A549 treated with DMSO at 1 μM for 4 hours (cell line): Measurements from ENCODE around the gene TUBGCP6. TPM values are rescaled to one million over a fixed set of nuclear protein-coding genes. Genes with fewer than 3 reads are reported as not detected.

ENCODE experiments used
- total RNA-seq: library from RNA; stranded (reverse); fragments of 200-300 nt; extraction: Qiagen RNA extraction; gene quantifications from 5 replicates; pipeline ENCODE4 v1.2.3, GENCODE V29; 2022; ENCODE audit warnings: low read depth

TUBGCP6 gene, protein sequence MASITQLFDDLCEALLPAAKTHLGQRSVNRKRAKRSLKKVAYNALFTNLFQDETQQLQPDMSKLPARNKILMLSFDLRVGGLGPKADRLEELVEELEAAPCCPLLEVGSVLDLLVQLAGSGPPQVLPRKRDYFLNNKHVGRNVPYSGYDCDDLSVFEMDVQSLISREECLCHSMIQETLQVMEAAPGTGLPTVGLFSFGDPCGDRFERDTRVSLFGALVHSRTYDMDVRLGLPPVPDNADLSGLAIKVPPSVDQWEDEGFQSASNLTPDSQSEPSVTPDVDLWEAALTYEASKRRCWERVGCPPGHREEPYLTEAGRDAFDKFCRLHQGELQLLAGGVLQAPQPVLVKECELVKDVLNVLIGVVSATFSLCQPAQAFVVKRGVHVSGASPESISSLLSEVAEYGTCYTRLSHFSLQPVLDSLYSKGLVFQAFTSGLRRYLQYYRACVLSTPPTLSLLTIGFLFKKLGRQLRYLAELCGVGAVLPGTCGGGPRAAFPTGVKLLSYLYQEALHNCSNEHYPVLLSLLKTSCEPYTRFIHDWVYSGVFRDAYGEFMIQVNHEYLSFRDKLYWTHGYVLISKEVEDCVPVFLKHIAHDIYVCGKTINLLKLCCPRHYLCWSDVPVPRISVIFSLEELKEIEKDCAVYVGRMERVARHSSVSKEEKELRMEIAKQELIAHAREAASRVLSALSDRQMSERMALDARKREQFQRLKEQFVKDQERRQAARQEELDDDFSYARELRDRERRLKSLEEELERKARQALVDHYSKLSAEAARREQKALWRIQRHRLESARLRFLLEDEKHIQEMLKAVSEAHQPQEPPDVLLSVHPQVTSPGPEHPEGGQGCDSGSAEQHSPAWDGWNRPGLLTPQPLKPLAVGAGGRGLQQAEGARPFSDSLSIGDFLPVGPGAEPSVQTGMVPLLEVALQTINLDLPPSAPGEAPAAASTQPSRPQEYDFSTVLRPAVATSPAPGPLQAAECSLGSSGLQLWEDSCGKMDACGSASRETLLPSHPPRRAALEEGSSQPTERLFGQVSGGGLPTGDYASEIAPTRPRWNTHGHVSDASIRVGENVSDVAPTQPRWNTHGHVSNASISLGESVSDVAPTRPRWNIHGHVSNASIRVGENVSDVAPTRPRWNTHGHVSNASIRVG (N-terminal part only)
- 5.8 to 11.4 TPM (median 11.1 TPM) in 5 replicates for total RNA-seq

GRCh38 chr22:50244420-50245213 lies at the start of gene TUBGCP6:
TUBGCP6 (minus strand) TSS chr22:50245023; CDS start chr22:50244459, 564 bp downstream.

GRCh38 chr22:50269970-50270665 lies 25.3 kb upstream of the TUBGCP6 start, which contains the start of gene MAPK11:
MAPK11 (minus strand) TSS chr22:50270380; CDS start chr22:50270292, 88 bp downstream.

GRCh38 chr22:50261615-50262459 lies 17.0 kb upstream of the TUBGCP6 start, which contains the start of gene MAPK12:
MAPK12 (minus strand) TSS chr22:50261683; CDS start chr22:50261509, 174 bp downstream.

DNA sequence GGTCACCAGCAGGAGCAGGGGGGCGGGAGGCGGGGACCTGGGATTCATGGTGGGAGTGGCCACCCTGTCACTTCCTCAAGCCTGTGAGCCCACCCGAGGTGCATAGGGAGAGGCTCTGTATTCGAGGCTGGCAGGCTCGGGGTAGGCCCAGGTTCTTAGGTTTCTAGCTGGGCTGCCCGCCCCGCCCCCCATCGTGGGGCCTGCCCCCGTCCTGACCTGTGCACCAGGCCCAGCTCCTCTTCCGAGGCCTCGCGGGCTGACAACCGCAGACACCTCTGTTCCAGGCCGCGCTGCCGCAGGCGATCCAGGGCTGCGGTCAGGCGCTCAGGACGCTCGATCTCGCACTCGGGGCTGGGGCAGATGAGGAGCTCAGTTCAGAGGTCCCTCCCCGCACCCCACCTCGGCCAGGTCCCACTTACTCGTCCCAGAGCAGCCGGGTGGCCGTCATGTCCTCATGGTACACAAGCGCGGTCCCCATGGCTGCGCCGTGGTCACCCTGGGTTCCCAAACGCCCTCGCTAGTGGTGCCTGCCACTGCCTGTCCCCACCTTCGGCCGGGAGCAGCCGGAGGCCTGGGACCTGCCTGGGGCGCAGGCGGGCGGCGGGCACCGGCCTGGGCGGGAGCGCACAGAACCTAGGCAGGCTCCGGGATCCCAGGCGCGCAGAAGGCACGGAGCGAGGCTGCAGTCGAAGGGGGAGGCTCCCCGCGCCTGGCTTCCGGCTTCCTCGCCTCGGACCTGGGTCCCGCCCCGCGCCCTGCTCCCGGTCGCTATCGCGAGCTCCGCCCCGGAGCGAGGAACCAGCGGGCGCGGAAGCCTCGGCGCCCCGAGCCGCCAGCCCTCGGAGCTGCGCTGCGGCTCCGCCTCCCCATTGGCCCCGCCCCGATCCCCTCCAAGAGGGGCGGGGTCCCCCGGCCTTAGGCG lies 6.0 kb upstream of the TUBGCP6 start, which contains the start of gene HDAC10:
HDAC10 (minus strand) TSS at position 711 of the 922 bp plus-strand sequence; CDS start at position 478, 233 bp downstream.

DNA sequence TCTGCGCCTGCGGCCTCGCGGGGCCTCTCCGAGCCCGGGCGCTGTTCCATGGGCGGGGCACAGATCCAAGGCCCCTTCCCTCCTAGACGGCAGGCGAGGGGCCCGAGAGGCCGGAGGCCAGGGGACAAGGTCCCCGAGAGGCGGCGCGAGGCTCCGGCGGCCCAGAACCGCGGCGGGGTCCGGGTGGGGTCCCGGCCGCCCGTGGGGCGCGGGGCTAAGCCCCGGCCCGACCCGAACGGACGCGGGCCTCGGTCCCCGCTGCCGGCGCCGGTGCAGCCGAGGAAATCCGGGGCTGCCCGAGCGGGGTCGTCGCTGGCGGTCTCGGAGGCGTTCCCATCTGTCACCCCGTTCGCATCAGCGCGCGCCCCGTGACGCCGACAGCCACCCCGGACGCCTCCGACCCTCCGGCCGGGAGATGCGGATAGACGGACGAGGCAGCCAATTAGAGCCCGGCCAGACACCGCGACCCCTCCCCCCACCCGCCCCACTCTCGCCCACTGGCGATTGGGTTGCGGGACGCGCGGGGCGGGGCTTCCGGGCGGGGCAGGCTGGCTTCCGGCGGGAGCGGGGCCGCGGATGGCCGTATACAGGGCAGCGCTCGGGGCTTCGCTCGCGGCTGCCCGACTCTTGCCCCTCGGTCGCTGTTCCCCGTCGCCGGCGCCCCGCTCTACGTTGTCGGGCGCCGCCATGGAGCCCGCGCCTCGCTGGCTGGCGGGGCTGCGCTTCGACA lies 44.2 kb downstream of the TUBGCP6 start, which contains the start of gene SELENOO:
SELENOO (plus strand) TSS at position 551 of the 730 bp plus-strand sequence; CDS start at position 577, 26 bp downstream.

GRCh38 chr22:50185375-50186087 lies 59.3 kb downstream of the TUBGCP6 start, which contains the start of gene TRABD:
TRABD (plus strand) TSS chr22:50185913; CDS start chr22:50193061, 7,148 bp downstream.

DNA sequence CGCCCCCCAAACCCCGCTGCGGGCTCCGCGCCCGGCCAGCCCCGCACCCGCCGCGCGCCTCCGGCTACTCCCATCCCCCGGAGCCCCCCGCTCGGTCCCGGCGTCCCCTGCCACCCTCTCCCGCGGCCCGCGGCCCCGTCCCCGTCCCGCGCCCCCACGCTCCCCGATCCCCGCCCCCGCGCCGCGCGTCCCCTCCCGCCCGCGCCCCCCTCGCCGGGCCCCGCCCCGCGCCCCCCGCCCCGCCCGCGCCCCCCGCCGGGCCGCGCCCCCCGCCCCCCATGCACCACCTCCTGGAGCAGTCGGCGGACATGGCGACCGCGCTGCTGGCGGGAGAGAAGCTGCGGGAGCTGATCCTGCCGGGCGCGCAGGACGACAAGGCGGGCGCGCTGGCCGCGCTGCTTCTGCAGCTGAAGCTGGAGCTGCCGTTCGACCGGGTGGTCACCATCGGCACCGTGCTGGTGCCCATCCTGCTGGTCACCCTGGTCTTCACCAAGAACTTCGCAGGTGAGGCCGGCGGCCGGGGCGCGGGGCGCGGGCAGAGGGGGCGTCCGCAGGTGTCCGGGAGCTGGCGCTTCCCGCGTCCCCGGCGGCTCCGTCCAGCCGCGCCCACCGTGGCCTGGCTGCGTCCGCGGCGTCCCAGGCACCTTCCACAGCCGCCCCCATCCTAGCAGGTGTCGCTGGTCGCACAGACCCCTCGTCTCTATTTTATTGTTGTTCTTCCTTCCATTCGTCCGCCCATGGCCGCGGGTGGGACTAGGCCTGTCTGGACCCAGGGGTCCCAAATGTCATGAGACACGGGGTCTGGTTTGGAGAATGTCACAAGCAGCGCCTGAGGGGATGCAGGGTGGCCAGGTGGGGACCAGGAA lies 74.1 kb downstream of the TUBGCP6 start, which contains the start of gene PANX2:
PANX2 (plus strand) TSS at position 279 of the 866 bp plus-strand sequence; CDS start at position 279, 0 bp downstream.

Other genes with a start within 250 kb of the TUBGCP6 start
- 0.03 to 0.04 TPM (median 0.03 TPM) in 3 of 5 replicates, not detected in the others for gene IL17REL, start 232.3 kb downstream of the TUBGCP6 start, total RNA-seq
- not detected in 5 replicates for gene TTLL8, start 186.7 kb downstream of the TUBGCP6 start, total RNA-seq
- 0.03 to 0.09 TPM (median 0.04 TPM) in 3 of 5 replicates, not detected in the others for gene MLC1, start 159.6 kb downstream of the TUBGCP6 start, total RNA-seq
- gene MOV10L1, start 155.0 kb downstream of the TUBGCP6 start, total RNA-seq: not detected in 5 replicates
- gene PANX2, start 74.3 kb downstream of the TUBGCP6 start, total RNA-seq: 5.8 to 7.5 TPM (median 6.3 TPM) in 5 replicates
- 23.1 to 37.1 TPM (median 32.9 TPM) in 5 replicates for gene TRABD, start 59.1 kb downstream of the TUBGCP6 start, total RNA-seq
- 13.4 to 19.2 TPM (median 17.3 TPM) in 5 replicates for gene SELENOO, start 44.0 kb downstream of the TUBGCP6 start, total RNA-seq
- 8.7 to 14.6 TPM (median 11.5 TPM) in 5 replicates for gene HDAC10, start 6.2 kb upstream of the TUBGCP6 start, total RNA-seq
- gene MAPK12, start 16.7 kb upstream of the TUBGCP6 start, total RNA-seq: 18.6 to 25.1 TPM (median 24.1 TPM) in 5 replicates
- 4.8 to 7.2 TPM (median 6.6 TPM) in 5 replicates for gene MAPK11, start 25.4 kb upstream of the TUBGCP6 start, total RNA-seq
- 94.9 to 120 TPM (median 119 TPM) in 5 replicates for gene PLXNB2, start 62.6 kb upstream of the TUBGCP6 start, total RNA-seq
- gene DENND6B, start 82.0 kb upstream of the TUBGCP6 start, total RNA-seq: 1.9 to 3.2 TPM (median 3.0 TPM) in 5 replicates
- 10.0 to 15.2 TPM (median 12.7 TPM) in 5 replicates for gene PPP6R2, start 98.3 kb upstream of the TUBGCP6 start, total RNA-seq
- 18.1 to 29.4 TPM (median 23.4 TPM) in 5 replicates for gene SBF1, start 230.0 kb upstream of the TUBGCP6 start, total RNA-seq
- gene ADM2, start 236.5 kb upstream of the TUBGCP6 start, total RNA-seq: 0.41 to 0.73 TPM (median 0.58 TPM) in 5 replicates
- gene MIOX, start 241.8 kb upstream of the TUBGCP6 start, total RNA-seq: 0.09 to 0.14 TPM in 2 of 5 replicates, not detected in the others